Esophagus squamous epithelium (tissue), 4 donors: Measurements from ENCODE around the gene SPDYA.

Experiments used
- POLR2A ChIP-seq, 4 donors: fragments of 450-650 bp; IDR thresholded peaks; one replicate each; pipeline ENCODE4 v1.6.1; 2017; ENCODE audit warnings: antibody characterized with exemption in 4 of 4, mild to moderate bottlenecking in 4 of 4, moderate library complexity in 3 of 4
- TF ChIP-seq, protein P1 (sequence below), 6 experiments: fragments of 450-650 bp in 4 of 6; fragments of 200-600 bp in 2 of 6; sonication (generic) in 2 of 6; IDR thresholded peaks; one replicate each; pipeline ENCODE4 v1.5.1; 2016 to 2019; ENCODE audit warnings: antibody characterized with exemption in 6 of 6, mild to moderate bottlenecking in 4 of 6, moderate library complexity in 4 of 6

GRCh38 chr2:28818053-28818452, 7.4 kb downstream of the SPDYA start:
- no peak for TF ChIP-seq POLR2A (IDR thresholded peaks at IDR 0.05)
- TF ChIP-seq, protein P1, sequence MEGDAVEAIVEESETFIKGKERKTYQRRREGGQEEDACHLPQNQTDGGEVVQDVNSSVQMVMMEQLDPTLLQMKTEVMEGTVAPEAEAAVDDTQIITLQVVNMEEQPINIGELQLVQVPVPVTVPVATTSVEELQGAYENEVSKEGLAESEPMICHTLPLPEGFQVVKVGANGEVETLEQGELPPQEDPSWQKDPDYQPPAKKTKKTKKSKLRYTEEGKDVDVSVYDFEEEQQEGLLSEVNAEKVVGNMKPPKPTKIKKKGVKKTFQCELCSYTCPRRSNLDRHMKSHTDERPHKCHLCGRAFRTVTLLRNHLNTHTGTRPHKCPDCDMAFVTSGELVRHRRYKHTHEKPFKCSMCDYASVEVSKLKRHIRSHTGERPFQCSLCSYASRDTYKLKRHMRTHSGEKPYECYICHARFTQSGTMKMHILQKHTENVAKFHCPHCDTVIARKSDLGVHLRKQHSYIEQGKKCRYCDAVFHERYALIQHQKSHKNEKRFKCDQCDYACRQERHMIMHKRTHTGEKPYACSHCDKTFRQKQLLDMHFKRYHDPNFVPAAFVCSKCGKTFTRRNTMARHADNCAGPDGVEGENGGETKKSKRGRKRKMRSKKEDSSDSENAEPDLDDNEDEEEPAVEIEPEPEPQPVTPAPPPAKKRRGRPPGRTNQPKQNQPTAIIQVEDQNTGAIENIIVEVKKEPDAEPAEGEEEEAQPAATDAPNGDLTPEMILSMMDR (IDR thresholded peaks at IDR 0.05): no peak
